ENCODE measurements around the gene CACNA2D1. TPM values are rescaled to one million over a fixed set of nuclear protein-coding genes. Genes with fewer than 3 reads are reported as not detected.

Gene CACNA2D1
- total RNA-seq, 1 experiment from 2014 or later, result 8.3 TPM

- no peak for DNase-seq (ENCODE audit: low read depth)
These were observed 212.6 kb downstream of the CACNA2D1 start for GRCh38 chr7:82230811-82231581.

GRCh38 chr7:82229164-82229563, 214.4 kb downstream of the CACNA2D1 start:
- no peak for DNase-seq (ENCODE audit: low read depth)

GRCh38 chr7:82226191-82226590, 217.4 kb downstream of the CACNA2D1 start:
- no peak for DNase-seq (ENCODE audit: low read depth)

GRCh38 chr7:82224529-82224928, 219.0 kb downstream of the CACNA2D1 start:
- DNase-seq (ENCODE audit: low read depth), result no peak

DNA sequence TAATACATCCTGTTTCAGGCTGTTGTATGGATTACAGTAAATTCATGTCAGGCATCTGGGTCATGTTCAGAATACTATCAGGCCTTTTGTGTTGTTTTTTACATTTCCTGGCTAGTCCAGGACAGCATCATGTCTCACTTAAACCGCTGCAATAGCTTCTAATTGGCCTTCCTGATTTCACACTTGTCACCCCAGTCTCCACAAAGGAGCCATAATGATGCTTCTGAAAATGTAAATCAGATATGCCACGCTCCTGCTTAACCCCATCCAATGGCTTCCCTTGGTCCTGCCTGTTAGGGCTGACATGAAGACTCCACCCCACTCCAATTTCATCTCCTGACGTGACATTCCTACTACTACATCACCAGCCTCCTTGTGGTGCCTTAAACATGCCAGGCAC, 220.0 kb downstream of the CACNA2D1 start:
- no peak for DNase-seq (ENCODE audit: low read depth)

- no peak for DNase-seq (ENCODE audit: low read depth)
These were observed 222.4 kb downstream of the CACNA2D1 start for GRCh38 chr7:82221152-82221674.

GRCh38 chr7:82212466-82212865, 231.1 kb downstream of the CACNA2D1 start:
- DNase-seq (ENCODE audit: low read depth), result no peak

GRCh38 chr7:82211333-82211732, 232.2 kb downstream of the CACNA2D1 start:
- no peak for DNase-seq (ENCODE audit: low read depth)

GRCh38 chr7:82210416-82211184, 233.0 kb downstream of the CACNA2D1 start:
- no peak for DNase-seq (ENCODE audit: low read depth)

- no peak for DNase-seq (ENCODE audit: low read depth)
These were observed 234.3 kb downstream of the CACNA2D1 start for GRCh38 chr7:82209179-82209747.

DNA sequence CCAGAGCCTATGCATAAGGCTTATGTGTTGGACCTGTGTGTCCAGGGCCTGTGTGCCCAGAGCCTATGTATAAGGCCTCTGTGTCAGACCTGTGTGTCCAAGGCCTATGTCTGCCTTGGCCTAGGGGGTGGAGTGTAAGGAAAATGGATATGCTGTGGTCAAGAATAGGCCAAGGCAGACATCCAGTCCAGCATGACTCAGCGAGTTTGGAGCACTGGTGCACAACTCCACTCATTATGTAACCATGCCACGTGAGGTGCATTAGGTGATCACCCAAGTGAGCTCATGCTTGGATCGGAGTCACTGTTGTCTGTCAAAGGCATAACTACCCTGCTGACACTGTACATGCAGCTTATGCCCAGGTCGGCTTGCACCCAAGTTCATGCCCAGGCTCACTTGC, 238.9 kb downstream of the CACNA2D1 start:
- peak; percentile 84 for DNase-seq (ENCODE audit: low read depth)

- no peak for DNase-seq (ENCODE audit: low read depth)
These were observed 240.6 kb downstream of the CACNA2D1 start for GRCh38 chr7:82202965-82203364.

- no peak for DNase-seq (ENCODE audit: low read depth)
These were observed 241.5 kb downstream of the CACNA2D1 start for GRCh38 chr7:82202107-82202506.

- DNase-seq (ENCODE audit: low read depth), result no peak
These were observed 243.0 kb downstream of the CACNA2D1 start for GRCh38 chr7:82200601-82201000.

GRCh38 chr7:82194016-82194643, 249.4 kb downstream of the CACNA2D1 start:
- DNase-seq (ENCODE audit: low read depth), result peak; percentile 3

DNA sequence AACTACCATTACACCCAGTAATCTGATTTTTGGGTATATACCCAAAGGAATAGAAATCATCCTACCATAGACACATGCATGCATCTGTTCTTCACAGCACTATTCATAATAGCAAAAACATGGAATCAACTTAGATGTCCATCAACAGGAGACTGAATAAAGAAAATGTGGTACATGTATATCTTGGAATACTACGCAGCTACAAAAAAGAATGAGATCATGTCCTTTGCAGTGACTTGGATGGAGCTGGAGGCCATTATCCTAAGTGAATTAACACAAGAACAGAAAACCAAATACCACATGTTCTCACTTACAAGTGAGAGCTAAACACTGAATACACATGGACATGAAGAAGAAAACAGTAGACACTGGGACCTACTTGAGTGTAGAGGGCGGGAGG, 254.9 kb downstream of the CACNA2D1 start:
- no peak for DNase-seq (ENCODE audit: low read depth)

DNA sequence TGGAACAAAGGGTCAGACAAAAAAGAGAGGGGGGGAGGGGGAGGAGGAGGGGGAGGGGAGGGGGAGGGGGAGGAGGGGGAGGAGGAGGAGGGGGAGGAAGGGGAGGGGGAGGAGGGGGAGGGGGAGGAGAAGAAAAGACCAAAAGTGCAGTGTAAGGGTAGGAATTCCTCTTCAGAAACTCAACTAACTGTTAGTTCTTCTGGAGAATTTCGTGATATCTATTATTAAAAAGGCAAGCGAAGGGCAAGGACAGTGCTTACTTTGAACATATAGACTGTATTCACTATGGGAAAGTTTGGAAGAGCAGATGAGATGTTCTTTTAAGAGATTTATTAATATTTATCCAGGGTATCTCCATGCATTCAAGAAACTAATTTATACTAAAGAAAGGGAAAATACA, 258.1 kb downstream of the CACNA2D1 start:
- DNase-seq (ENCODE audit: low read depth), result no peak

- peak; percentile 46 for DNase-seq (ENCODE audit: low read depth)
These were observed 259.9 kb downstream of the CACNA2D1 start for GRCh38 chr7:82183634-82184033.

- no peak for DNase-seq (ENCODE audit: low read depth)
These were observed 264.3 kb downstream of the CACNA2D1 start for GRCh38 chr7:82179311-82179710.

GRCh38 chr7:82175319-82175718, 268.3 kb downstream of the CACNA2D1 start:
- no peak for DNase-seq (ENCODE audit: low read depth)

GRCh38 chr7:82173400-82174021, 270.1 kb downstream of the CACNA2D1 start:
- no peak for DNase-seq (ENCODE audit: low read depth)

- no peak for DNase-seq (ENCODE audit: low read depth)
These were observed 270.7 kb downstream of the CACNA2D1 start for GRCh38 chr7:82172881-82173280.

All from M059J (cell line).